Measurements from ENCODE around the gene SYNJ2. TPM values are rescaled to one million over a fixed set of nuclear protein-coding genes. Genes with fewer than 3 reads are reported as not detected.

SYNJ2 gene
- polyA plus RNA-seq, 2 of the 4 experiments (the other 2 are of a cell fraction), result 22.3 to 26.5 TPM

DNA sequence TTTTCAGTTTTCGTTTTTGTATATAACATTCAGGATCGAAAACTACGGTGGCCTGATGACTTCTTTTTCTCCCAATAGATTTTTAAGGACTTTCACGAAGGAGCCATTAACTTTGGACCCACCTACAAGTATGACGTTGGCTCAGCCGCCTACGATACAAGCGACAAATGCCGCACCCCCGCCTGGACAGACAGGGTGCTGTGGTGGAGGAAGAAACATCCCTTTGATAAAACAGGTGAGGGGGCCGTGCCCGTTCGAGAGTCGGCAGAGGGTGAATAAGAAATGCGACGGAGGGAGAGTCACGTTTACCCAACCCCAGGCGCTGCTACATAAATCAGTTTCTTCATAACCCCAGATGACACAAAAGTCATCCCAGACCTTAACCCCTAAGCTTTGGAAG is 94.9 kb downstream of the SYNJ2 start:
- CTCF ChIA-PET, result interaction anchor here (1.2 to 1.5 kb wide), 2 partner anchors 94 to 320 kb away, joined by 3 to 4 read pairs; no protein-coding TSS in a partner anchor
- FAIRE-seq (no peak), ATAC-seq (no peak), DNase-seq (ENCODE audit: low read depth in 1 of 2, low spot score in 1 of 2) (no peak)
- Histone ChIP-seq H3K4me1 (peaks cover 8% of the 10 kb centered on the region), H3K9me3 (no peaks in the 10 kb centered on the region), H3K4me2 (no peak overlapping the region), H3K4me3 (no peak overlapping the region), H3K27ac (no peak overlapping the region)
- TF ChIP-seq HEYL (CRISPR knock-in tag; IDR thresholded peaks at IDR 0.05) (no peak), POLR2A (IDR thresholded peaks at IDR 0.05; ENCODE audit: low read length) (no peak), TP53 (CRISPR knock-in tag; IDR thresholded peaks at IDR 0.05) (no peak), JUNB (IDR thresholded peaks at IDR 0.05) (no peak), EHMT2 (IDR thresholded peaks at IDR 0.05; ENCODE audit: low read depth) (no peak)
- POLR2A ChIA-PET, result no interaction called here
- WGBS (ENCODE audit: missing lambda C conversion rate), result 91% methylated on average over 18 of the region's 18 CpGs

DNA sequence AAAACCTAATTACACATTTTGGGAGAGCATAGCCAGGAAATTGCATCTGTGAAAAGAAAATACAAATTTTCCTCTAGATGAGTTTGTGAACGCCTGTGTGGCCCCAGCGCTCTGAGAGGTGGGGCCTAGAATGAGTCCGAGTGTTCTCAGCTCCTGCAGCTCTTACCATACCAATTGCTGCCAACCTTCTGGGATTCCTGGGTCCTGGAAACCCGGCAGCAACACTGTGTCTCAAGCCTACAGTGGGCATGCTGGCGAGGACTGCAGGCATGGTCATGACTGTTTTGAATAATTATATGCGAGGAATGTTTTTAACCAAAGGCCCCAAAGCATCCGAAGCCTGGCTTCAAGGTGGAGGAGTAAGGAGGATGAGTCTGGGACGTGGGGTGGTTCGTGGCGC is 96.0 kb downstream of the SYNJ2 start:
- DNase-seq (ENCODE audit: low read depth in 1 of 2, low spot score in 1 of 2), result no peak
- ChIA-PET CTCF (interaction anchor here (0.6 kb wide), 2 partner anchors 54 to 108 kb away, joined by 3 read pairs; no protein-coding TSS in a partner anchor), POLR2A (no interaction called here)
- FAIRE-seq, result no peak
- TF ChIP-seq RNF2 (IDR thresholded peaks at IDR 0.05; ENCODE audit: borderline replicate concordance, low read depth), result no peak
- TF ChIP-seq ZFP36 (IDR thresholded peaks at IDR 0.05; ENCODE audit: borderline replicate concordance, partially characterized antibody), result no peak
- no peak for TF ChIP-seq TFCP2L1 (CRISPR knock-in tag; IDR thresholded peaks at IDR 0.05)
- TF ChIP-seq POLR2A (IDR thresholded peaks at IDR 0.05; ENCODE audit: low read length), result no peak
- no peak for TF ChIP-seq CBX2 (IDR thresholded peaks at IDR 0.05; ENCODE audit: borderline replicate concordance, low read depth)
- TF ChIP-seq PHF8 (IDR thresholded peaks at IDR 0.05; ENCODE audit: borderline replicate concordance, low read depth), result no peak
- no peak for TF ChIP-seq ESRRA (IDR thresholded peaks at IDR 0.05; ENCODE audit: borderline replicate concordance, low read length)
- WGBS (ENCODE audit: missing lambda C conversion rate), result 97% methylated on average over 9 of the region's 10 CpGs
- Histone ChIP-seq H3K27ac (no peak overlapping the region), H3K9me3 (no peaks in the 10 kb centered on the region), H3K4me2 (no peak overlapping the region), H3K4me3 (no peak overlapping the region), H3K4me1 (no peaks in the 10 kb centered on the region)
- ATAC-seq, result no peak

DNA sequence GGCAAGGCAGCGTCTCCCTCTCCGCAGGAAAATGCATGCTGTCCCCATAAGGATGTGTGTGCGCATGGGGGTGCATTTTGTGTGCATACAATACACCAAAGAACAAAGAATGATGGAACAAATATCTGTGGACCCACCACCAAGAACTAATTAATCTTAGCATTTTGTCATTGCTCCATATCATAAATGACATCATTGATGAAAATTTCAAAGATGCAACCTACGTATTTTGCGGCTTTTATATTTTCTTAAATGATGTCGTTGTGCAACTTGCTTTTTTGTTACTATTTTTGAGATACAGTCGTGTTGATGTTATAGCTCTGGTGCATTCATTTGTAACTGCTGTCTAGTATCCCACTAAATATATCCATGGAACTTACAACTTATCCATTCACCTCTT is 96.7 kb downstream of the SYNJ2 start:
- WGBS (ENCODE audit: missing lambda C conversion rate), result 79% methylated on average over 7 of the region's 7 CpGs
- TF ChIP-seq, protein P1, sequence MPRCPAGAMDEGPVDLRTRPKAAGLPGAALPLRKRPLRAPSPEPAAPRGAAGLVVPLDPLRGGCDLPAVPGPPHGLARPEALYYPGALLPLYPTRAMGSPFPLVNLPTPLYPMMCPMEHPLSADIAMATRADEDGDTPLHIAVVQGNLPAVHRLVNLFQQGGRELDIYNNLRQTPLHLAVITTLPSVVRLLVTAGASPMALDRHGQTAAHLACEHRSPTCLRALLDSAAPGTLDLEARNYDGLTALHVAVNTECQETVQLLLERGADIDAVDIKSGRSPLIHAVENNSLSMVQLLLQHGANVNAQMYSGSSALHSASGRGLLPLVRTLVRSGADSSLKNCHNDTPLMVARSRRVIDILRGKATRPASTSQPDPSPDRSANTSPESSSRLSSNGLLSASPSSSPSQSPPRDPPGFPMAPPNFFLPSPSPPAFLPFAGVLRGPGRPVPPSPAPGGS (IDR thresholded peaks at IDR 0.05), result no peak
- no peak for TF ChIP-seq KDM5A (IDR thresholded peaks at IDR 0.05)
- TF ChIP-seq KDM1A (IDR thresholded peaks at IDR 0.05; ENCODE audit: low read depth), result no peak
- DNase-seq (ENCODE audit: low read depth in 1 of 2, low spot score in 1 of 2) (no peak), FAIRE-seq (no peak), ATAC-seq (no peak)
- H3K9me3 ChIP-seq, result no peaks in the 10 kb centered on the region
- no peak overlapping the region for H3K4me2 ChIP-seq
- H3K4me1 ChIP-seq, result no peaks in the 10 kb centered on the region
- ChIA-PET POLR2A (no interaction called here), CTCF (no interaction called here)
- no peak overlapping the region for H3K27ac ChIP-seq
- H3K4me3 ChIP-seq, result no peak overlapping the region

DNA sequence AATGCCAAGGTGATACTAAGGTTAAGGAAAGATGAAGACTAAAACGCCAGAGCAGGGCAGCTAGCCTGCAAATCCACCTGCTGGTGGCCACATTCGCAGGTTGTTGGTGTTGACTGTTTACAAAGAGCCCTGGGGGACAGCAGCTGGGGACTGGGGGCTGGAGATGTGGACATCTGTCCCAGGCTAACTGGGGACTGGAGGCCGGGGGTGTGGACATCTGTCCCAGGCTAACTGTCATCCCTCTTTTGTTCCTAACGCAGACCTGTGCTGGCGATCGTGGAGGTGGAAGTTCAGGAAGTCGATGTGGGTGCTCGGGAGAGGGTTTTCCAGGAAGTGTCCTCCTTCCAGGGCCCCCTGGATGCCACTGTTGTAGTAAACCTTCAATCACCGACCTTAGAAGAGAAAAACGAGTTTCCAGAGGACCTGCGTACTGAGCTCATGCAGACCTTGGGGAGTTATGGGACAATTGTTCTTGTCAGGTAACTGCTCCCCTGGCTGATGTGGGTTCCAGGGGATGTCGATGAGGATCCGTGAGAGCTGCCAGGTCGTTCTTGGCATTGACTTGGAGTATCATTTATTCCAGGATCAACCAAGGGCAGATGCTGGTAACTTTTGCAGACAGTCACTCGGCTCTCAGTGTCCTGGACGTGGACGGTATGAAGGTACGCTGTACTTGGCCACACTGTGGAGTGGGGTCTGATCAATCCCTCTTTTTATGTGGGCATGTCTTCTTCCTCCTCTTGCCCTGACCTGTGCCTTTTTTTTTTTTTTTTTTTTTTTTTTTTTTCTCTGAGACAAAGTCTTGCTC is 99.4 kb downstream of the SYNJ2 start:
- H3K9me3 ChIP-seq, result no peaks in the 10 kb centered on the region
- CTCF ChIA-PET, result interaction anchor here (0.9 to 2.1 kb wide), 2 partner anchors 9 to 99 kb away, joined by 3 to 6 read pairs; partner anchors contain the start of gene SYNJ2
- no peak overlapping the region for H3K4me2 ChIP-seq
- H3K27ac ChIP-seq, result no peak overlapping the region
- FAIRE-seq (no peak), DNase-seq (ENCODE audit: low read depth in 1 of 2, low spot score in 1 of 2) (no peak), ATAC-seq (no peak)
- WGBS (ENCODE audit: missing lambda C conversion rate), result 87% methylated on average over 17 of the region's 18 CpGs
- no peak overlapping the region for H3K4me3 ChIP-seq
- H3K4me1 ChIP-seq, result no peaks in the 10 kb centered on the region
- POLR2A ChIA-PET, result no interaction called here
- TF ChIP-seq NR3C1 (IDR thresholded peaks at IDR 0.05), result no peak
- TF ChIP-seq CEBPB (IDR thresholded peaks at IDR 0.05), result no peak
- TF ChIP-seq HOXA7 (CRISPR knock-in tag; IDR thresholded peaks at IDR 0.05), result no peak
- TF ChIP-seq, protein P2, sequence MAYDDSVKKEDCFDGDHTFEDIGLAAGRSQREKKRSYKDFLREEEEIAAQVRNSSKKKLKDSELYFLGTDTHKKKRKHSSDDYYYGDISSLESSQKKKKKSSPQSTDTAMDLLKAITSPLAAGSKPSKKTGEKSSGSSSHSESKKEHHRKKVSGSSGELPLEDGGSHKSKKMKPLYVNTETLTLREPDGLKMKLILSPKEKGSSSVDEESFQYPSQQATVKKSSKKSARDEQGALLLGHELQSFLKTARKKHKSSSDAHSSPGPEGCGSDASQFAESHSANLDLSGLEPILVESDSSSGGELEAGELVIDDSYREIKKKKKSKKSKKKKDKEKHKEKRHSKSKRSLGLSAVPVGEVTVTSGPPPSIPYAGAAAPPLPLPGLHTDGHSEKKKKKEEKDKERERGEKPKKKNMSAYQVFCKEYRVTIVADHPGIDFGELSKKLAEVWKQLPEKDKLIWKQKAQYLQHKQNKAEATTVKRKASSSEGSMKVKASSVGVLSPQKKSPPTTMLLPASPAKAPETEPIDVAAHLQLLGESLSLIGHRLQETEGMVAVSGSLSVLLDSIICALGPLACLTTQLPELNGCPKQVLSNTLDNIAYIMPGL (CRISPR knock-in tag; IDR thresholded peaks at IDR 0.05; ENCODE audit: borderline replicate concordance), result no peak
- no peak for TF ChIP-seq CHD2 (IDR thresholded peaks at IDR 0.05; ENCODE audit: low read length, partially characterized antibody)
- TF ChIP-seq, protein P3, sequence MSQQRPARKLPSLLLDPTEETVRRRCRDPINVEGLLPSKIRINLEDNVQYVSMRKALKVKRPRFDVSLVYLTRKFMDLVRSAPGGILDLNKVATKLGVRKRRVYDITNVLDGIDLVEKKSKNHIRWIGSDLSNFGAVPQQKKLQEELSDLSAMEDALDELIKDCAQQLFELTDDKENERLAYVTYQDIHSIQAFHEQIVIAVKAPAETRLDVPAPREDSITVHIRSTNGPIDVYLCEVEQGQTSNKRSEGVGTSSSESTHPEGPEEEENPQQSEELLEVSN (IDR thresholded peaks at IDR 0.05; ENCODE audit: borderline replicate concordance, low read depth), result no peak
- no peak for TF ChIP-seq RNF2 (IDR thresholded peaks at IDR 0.05; ENCODE audit: borderline replicate concordance, low read depth)
- no peak for TF ChIP-seq ZC3H11A (IDR thresholded peaks at IDR 0.05)
- no peak for TF ChIP-seq FOSB (CRISPR knock-in tag; IDR thresholded peaks at IDR 0.05)
- TF ChIP-seq HEYL (CRISPR knock-in tag; IDR thresholded peaks at IDR 0.05), result no peak
- TF ChIP-seq, protein P4, sequence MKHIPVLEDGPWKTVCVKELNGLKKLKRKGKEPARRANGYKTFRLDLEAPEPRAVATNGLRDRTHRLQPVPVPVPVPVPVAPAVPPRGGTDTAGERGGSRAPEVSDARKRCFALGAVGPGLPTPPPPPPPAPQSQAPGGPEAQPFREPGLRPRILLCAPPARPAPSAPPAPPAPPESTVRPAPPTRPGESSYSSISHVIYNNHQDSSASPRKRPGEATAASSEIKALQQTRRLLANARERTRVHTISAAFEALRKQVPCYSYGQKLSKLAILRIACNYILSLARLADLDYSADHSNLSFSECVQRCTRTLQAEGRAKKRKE (CRISPR knock-in tag; IDR thresholded peaks at IDR 0.05; ENCODE audit: low read depth), result no peak
- no peak for TF ChIP-seq HOXB5 (CRISPR knock-in tag; IDR thresholded peaks at IDR 0.05)
- no peak for TF ChIP-seq POLR2A (IDR thresholded peaks at IDR 0.05; ENCODE audit: low read length)
